Measurements from ENCODE around the gene EPS15.
"Not testable (repeated sequence)": the region's sequence is repeated elsewhere in the genome, so short reads cannot be mapped to it uniquely, and the experiment has no call there.

EPS15 gene

DNA sequence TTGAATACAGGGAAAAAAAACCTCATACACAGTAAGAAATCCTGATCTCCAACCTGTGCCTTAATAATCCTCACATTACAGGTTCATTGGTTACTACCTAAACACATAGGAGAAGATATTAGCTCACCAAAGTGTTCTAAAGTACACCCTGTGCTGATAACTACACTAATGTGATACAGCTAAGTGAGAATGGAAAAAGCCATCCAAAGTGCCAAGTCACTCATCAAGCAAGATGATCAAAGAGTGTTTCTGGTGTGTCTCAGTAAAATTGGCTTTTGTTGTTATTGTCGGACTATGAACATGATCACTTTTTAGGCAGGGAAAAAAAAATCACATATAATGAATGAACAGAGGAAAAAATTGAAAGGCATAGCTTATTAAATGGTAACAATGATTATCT is 31.4 kb downstream of the EPS15 start:
- DNase-seq (ENCODE audit: insufficient read length, low spot score) (no peak), FAIRE-seq (peak; percentile 71)
- TF ChIP-seq POLR2A (IDR thresholded peaks at IDR 0.05; ENCODE audit: low read depth, low read length) (no peak), SPI1 (IDR thresholded peaks at IDR 0.05; ENCODE audit: low read depth, low read length) (no peak), POU2F2 (IDR thresholded peaks at IDR 0.05; ENCODE audit: low read depth, low read length) (no peak), PAX5 (IDR thresholded peaks at IDR 0.05; ENCODE audit: insufficient read depth, low read length, severe bottlenecking) (no peak), TAF1 (IDR thresholded peaks at IDR 0.05; ENCODE audit: low read depth, low read length) (no peak), POLR2AphosphoS5 (IDR thresholded peaks at IDR 0.05; ENCODE audit: low read depth, low read length) (no peak)

DNA sequence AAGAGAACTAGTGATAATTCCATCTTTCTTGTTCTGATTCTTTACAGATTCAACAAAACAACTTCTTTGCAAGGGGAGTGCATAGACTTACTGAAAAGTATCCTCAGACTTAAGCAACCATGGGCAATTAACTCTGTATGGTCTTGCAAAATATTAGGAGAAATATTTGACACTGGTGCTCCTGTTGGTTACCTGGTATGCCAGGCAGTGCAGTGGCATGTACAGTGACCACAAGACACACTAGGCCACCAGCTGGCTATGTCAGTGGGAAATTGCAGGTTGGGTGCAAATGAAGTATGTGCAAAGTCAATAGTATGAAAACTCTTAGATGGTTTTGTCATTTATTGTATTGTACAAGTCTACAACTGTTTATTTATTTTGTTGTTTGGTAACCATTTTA is 34.5 kb downstream of the EPS15 start:
- TF ChIP-seq POLR2A (IDR thresholded peaks at IDR 0.05; ENCODE audit: low read depth, low read length) (no peak), POU2F2 (IDR thresholded peaks at IDR 0.05; ENCODE audit: low read depth, low read length) (no peak), PAX5 (IDR thresholded peaks at IDR 0.05; ENCODE audit: insufficient read depth, low read length, severe bottlenecking) (no peak), SPI1 (IDR thresholded peaks at IDR 0.05; ENCODE audit: low read depth, low read length) (no peak), TAF1 (IDR thresholded peaks at IDR 0.05; ENCODE audit: low read depth, low read length) (no peak), POLR2AphosphoS5 (IDR thresholded peaks at IDR 0.05; ENCODE audit: low read depth, low read length) (no peak)
- FAIRE-seq = no peak
- no peak for DNase-seq (ENCODE audit: insufficient read length, low spot score)

DNA sequence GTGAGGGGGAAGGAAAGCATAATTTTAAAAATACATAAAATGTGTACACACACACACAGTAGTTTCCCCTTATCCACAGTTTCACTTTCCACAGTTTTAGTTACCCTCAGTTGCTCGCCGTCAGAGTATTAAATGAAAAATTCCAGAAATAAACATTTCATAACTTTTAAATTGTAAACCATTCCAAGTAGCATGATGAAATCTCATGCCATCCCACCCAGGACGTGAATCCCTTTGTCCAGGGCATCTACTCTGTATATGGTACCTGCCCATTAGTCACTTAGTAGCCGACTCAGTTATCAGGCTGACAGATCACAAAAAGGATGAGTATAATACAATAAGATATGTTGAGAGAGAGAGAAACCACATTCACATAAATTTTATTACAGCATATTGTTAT is 36.2 kb downstream of the EPS15 start:
- DNase-seq (ENCODE audit: insufficient read length, low spot score) = no peak
- TF ChIP-seq PAX5 (IDR thresholded peaks at IDR 0.05; ENCODE audit: insufficient read depth, low read length, severe bottlenecking) (no peak), POU2F2 (IDR thresholded peaks at IDR 0.05; ENCODE audit: low read depth, low read length) (no peak), POLR2A (IDR thresholded peaks at IDR 0.05; ENCODE audit: low read depth, low read length) (no peak), POLR2AphosphoS5 (IDR thresholded peaks at IDR 0.05; ENCODE audit: low read depth, low read length) (no peak), SPI1 (IDR thresholded peaks at IDR 0.05; ENCODE audit: low read depth, low read length) (no peak)
- no peak for FAIRE-seq

DNA sequence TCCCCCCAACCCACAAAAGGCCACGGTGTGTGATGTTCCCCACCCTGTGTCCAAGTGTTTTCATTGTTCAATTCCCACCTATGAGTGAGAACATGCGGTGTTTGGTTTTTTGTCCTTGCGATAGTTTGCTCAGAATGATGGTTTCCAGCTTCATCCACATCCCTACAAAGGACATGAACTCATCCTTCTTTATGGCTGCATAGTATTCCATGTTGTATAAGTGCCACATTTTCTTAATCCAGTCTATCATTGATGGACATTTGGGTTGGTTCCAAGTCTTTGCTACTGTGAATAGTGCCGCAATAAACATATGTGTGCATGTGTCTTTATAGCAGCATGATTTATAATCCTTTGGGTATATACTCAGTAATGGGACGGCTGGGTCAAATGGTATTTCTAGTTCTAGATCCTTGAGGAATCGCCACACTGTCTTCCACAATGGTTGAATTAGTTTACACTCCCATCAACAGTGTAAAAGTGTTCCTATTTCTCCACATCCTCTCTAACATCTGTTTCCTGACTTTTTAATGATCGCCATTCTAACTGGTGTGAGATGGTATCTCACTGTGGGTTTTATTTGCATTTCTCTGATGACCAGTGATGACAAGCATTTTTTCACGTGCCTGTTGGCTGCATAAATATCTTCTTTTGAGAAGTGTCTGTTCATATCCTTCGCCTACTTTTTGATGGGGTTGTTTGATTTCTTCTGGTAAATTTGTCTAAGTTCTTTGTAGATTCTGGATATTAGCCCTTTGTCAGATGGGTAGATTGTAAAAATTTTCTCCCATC is 44.0 kb downstream of the EPS15 start:
- not testable (repeated sequence) for FAIRE-seq; DNase-seq (ENCODE audit: insufficient read length, low spot score)

DNA sequence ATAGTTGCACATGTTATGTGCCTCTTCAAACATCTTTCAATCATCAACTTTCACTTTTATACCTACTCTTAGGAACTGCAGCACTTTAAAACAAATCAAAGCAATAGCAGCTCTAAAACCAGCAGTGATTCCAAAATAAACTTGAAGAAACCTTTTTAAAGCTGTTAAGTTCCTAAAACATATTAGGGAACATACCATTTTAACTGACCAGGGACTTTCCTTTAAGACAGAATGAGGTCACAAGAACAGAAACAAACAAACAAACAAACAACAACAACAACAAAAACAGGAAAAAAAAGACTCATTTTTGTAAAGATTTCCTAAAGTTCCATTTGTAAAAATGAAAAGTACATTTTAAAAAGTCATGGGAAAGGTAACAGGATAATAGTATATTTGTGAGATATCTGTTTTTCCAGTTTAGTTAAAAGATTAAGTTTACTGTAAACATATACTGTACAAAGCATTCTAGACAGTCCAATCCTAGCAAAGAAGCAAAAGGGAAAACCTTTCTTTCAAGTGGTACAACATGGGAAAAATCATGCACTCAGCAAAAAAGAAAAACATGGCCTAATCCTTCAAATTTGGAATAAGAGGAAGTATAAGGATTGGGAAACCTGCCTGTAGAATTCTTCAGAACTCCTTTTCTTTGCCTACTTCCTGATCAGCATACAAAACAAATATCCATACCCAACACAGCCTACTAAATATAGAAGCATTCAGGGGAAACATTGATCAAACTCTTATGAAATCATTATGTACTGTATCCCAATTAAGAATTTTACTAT is 45.5 kb downstream of the EPS15 start:
- no peak for DNase-seq (ENCODE audit: insufficient read length, low spot score)
- TF ChIP-seq POLR2AphosphoS5 (IDR thresholded peaks at IDR 0.05; ENCODE audit: low read depth, low read length) (no peak), PAX5 (IDR thresholded peaks at IDR 0.05; ENCODE audit: insufficient read depth, low read length, severe bottlenecking) (no peak), TAF1 (IDR thresholded peaks at IDR 0.05; ENCODE audit: low read depth, low read length) (no peak), POU2F2 (IDR thresholded peaks at IDR 0.05; ENCODE audit: low read depth, low read length) (no peak), SPI1 (IDR thresholded peaks at IDR 0.05; ENCODE audit: low read depth, low read length) (no peak), POLR2A (IDR thresholded peaks at IDR 0.05; ENCODE audit: low read depth, low read length) (no peak)
- peak; percentile 38 for FAIRE-seq

DNA sequence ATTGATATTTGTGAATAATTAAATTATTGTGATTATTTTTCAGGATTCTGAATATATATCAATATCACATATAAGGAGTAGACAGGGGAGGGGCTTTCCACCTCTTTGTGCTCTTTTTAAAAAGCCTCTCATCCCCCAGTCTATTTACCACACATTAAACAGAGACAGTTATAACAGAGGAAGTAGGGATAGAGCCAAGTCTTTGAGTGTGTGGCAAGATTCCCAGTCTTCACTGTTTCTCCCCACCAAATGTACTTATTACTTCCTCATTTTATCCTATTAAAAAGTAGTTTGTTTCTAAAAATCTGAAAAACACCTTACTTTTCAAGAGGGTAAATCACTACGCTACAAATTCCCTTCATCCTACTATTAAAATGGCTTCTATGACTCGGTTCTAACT is 46.7 kb downstream of the EPS15 start:
- FAIRE-seq = no peak
- no peak for DNase-seq (ENCODE audit: insufficient read length, low spot score)
- TF ChIP-seq PAX5 (IDR thresholded peaks at IDR 0.05; ENCODE audit: insufficient read depth, low read length, severe bottlenecking) (no peak), TAF1 (IDR thresholded peaks at IDR 0.05; ENCODE audit: low read depth, low read length) (no peak), POU2F2 (IDR thresholded peaks at IDR 0.05; ENCODE audit: low read depth, low read length) (no peak), SPI1 (IDR thresholded peaks at IDR 0.05; ENCODE audit: low read depth, low read length) (no peak), POLR2AphosphoS5 (IDR thresholded peaks at IDR 0.05; ENCODE audit: low read depth, low read length) (no peak), POLR2A (IDR thresholded peaks at IDR 0.05; ENCODE audit: low read depth, low read length) (no peak)

DNA sequence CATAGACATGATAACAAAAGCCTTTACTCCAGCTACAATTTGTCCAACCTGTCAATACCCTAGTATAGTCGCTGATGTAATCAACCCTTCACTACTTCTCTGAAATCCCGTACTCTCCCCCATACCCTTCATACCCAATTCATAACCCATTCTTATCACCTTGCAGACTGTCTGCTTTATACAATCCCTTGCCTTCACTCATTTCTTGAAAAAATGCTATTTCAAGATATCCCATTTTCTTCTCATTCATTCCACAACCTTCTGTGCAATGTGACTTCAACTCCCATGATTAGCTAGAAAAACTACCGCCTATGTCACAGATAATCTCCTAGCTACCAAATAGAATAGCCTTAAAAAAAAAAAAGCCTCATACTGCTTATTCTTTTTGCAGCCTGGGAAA is 49.5 kb downstream of the EPS15 start:
- no peak for DNase-seq (ENCODE audit: insufficient read length, low spot score)
- TF ChIP-seq SPI1 (IDR thresholded peaks at IDR 0.05; ENCODE audit: low read depth, low read length) (no peak), POU2F2 (IDR thresholded peaks at IDR 0.05; ENCODE audit: low read depth, low read length) (no peak), PAX5 (IDR thresholded peaks at IDR 0.05; ENCODE audit: insufficient read depth, low read length, severe bottlenecking) (no peak), TAF1 (IDR thresholded peaks at IDR 0.05; ENCODE audit: low read depth, low read length) (no peak), POLR2AphosphoS5 (IDR thresholded peaks at IDR 0.05; ENCODE audit: low read depth, low read length) (no peak), POLR2A (IDR thresholded peaks at IDR 0.05; ENCODE audit: low read depth, low read length) (no peak)
- no peak for FAIRE-seq

DNA sequence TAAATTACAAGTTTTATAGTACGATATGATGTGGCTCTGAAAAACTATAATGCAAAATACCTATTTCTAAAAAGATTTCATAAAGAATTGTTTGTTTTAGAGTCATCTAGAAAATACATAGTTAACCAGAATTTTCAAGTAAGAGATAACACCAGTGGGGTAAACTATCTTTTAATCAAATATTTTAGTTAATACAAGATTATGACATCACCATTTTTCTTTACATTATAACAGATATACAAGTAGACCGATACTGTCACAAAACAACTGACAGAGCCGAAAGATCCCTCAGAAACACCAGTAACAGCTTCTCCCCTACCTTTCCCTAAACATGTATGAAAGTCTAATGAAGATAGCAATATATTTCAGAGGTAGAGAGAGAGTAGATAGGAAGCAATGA is 54.2 kb downstream of the EPS15 start:
- FAIRE-seq = no peak

DNA sequence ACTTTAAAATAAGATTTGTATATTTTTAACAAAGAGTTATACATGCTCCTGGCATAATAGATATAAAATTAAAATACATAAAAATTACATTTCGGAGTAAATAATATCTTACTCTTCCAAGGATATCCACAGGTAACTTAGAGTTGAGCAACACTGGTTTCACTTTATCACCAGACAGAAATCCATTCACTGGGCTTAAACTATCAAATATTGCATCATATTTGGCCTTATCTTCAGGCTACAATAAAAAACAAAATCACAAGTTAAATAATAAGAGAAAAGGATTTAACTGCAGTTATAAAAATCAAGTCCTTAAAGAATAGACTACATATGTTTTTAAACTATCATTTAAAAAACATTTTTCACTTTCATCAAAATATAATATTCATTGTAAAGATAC is 55.5 kb downstream of the EPS15 start:
- FAIRE-seq = no peak
- no peak for DNase-seq (ENCODE audit: insufficient read length, low spot score)
- TF ChIP-seq POU2F2 (IDR thresholded peaks at IDR 0.05; ENCODE audit: low read depth, low read length) = no peak

More for the DNA sequence above, 54.2 kb downstream of the EPS15 start:
- DNase-seq (ENCODE audit: insufficient read length, low spot score) = no peak
- no peak for TF ChIP-seq PAX5 (IDR thresholded peaks at IDR 0.05; ENCODE audit: insufficient read depth, low read length, severe bottlenecking)
- no peak for TF ChIP-seq TAF1 (IDR thresholded peaks at IDR 0.05; ENCODE audit: low read depth, low read length)
- TF ChIP-seq POLR2A (IDR thresholded peaks at IDR 0.05; ENCODE audit: low read depth, low read length) = no peak
- TF ChIP-seq POLR2AphosphoS5 (IDR thresholded peaks at IDR 0.05; ENCODE audit: low read depth, low read length) = no peak
- no peak for TF ChIP-seq POU2F2 (IDR thresholded peaks at IDR 0.05; ENCODE audit: low read depth, low read length)
- no peak for TF ChIP-seq SPI1 (IDR thresholded peaks at IDR 0.05; ENCODE audit: low read depth, low read length)

DNA sequence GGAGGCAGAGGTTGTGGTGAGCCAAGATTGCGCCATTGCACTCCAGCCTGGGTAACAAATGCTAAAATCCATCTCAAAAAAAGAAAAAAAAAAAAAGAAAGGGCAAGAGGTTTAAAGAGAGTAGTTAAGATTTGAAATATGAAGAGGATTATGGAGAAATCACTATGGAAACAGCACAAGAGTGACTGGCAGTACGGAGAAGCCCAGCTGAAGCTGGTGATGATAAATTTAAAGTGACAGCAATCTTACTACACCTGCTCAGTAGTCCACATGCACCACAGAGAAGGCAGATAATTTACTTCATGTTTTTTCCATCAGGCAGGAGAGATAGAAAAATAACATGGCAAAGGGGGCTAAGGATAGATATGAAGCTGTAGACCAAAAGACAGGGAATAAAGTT is 56.8 kb downstream of the EPS15 start:
- DNase-seq (ENCODE audit: insufficient read length, low spot score); FAIRE-seq: not testable (repeated sequence)

Data from GM12891 (cell line).